HAP-1 (cell line): Measurements from ENCODE around the gene INO80C.
"Not testable (repeated sequence)": the region's sequence is repeated elsewhere in the genome, so short reads cannot be mapped to it uniquely, and the experiment has no call there.

Experiments used
- DNase-seq, 2 experiments: peaks; one replicate each; pipeline ENCODE4 v3.0.0-alpha.2; 2016 to 2020; ENCODE audit warnings: low spot score in 2 of 2
- H3K27me3 ChIP-seq: fragments of 250-450 bp; sonication (Bioruptor Pico); 2 replicates; pipeline ENCODE4 v1.5.1; 2020; ENCODE audit warnings: low read depth, mild to moderate bottlenecking, moderate library complexity
- H3K36me3 ChIP-seq: fragments of 250-450 bp; sonication (Bioruptor Pico); replicated peaks from 2 replicates; pipeline ENCODE4 v1.5.1; 2020; ENCODE audit warnings: mild to moderate bottlenecking
- H3K4me1 ChIP-seq: fragments of 250-450 bp; sonication (Bioruptor Pico); 2 replicates; pipeline ENCODE4 v1.5.1; 2020; ENCODE audit warnings: mild to moderate bottlenecking
- H3K4me3 ChIP-seq: fragments of 250-450 bp; sonication (Bioruptor Pico); 2 replicates; pipeline ENCODE4 v1.5.1; 2020; ENCODE audit warnings: mild to moderate bottlenecking, moderate library complexity
- H3K9me3 ChIP-seq: fragments of 250-450 bp; sonication (Bioruptor Pico); 2 replicates; pipeline ENCODE4 v1.5.1; 2020; ENCODE audit warnings: mild to moderate bottlenecking, moderate library complexity
- in situ Hi-C: fragments of 300-500 bp; cut with MboI; formaldehyde crosslinking; loops from 3 replicates; pipeline ENCODE4 v1.14.3; 2020; ENCODE audit warnings: low sequenced_read_pairs, inconsistent platforms, mixed read lengths

The INO80C gene

GRCh38 chr18:35455926-35456763, 41.6 kb downstream of the INO80C start:
- H3K4me1 ChIP-seq, result no peaks in the 10 kb centered on the region
- in situ Hi-C loops, result no loop called here
- H3K9me3 ChIP-seq, result no peaks in the 10 kb centered on the region
- H3K4me3 ChIP-seq, result no peak overlapping the region
- H3K27me3 ChIP-seq, result no peaks in the 10 kb centered on the region
- H3K36me3 ChIP-seq, result no peaks in the 10 kb centered on the region
- no peak for DNase-seq

GRCh38 chr18:35454803-35455202, 43.0 kb downstream of the INO80C start:
- no peak overlapping the region for H3K4me3 ChIP-seq
- H3K9me3 ChIP-seq, result no peaks in the 10 kb centered on the region
- H3K4me1 ChIP-seq, result no peaks in the 10 kb centered on the region
- in situ Hi-C loops, result no loop called here
- no peaks in the 10 kb centered on the region for H3K36me3 ChIP-seq
- no peak for DNase-seq
- H3K27me3 ChIP-seq, result no peaks in the 10 kb centered on the region

GRCh38 chr18:35453065-35453464, 44.7 kb downstream of the INO80C start:
- H3K4me1 ChIP-seq, H3K27me3 ChIP-seq, H3K4me3 ChIP-seq, H3K9me3 ChIP-seq, DNase-seq, H3K36me3 ChIP-seq, in situ Hi-C loops: not testable (repeated sequence)

GRCh38 chr18:35451916-35452315, 45.8 kb downstream of the INO80C start:
- no peak for DNase-seq
- in situ Hi-C loops, result no loop called here
- no peaks in the 10 kb centered on the region for H3K27me3 ChIP-seq
- H3K4me3 ChIP-seq, result no peak overlapping the region
- no peaks in the 10 kb centered on the region for H3K9me3 ChIP-seq
- H3K4me1 ChIP-seq, result no peaks in the 10 kb centered on the region
- no peaks in the 10 kb centered on the region for H3K36me3 ChIP-seq

GRCh38 chr18:35451032-35451431, 46.7 kb downstream of the INO80C start:
- in situ Hi-C loops, result no loop called here
- Histone ChIP-seq H3K36me3 (no peaks in the 10 kb centered on the region), H3K9me3 (no peaks in the 10 kb centered on the region), H3K4me1 (no peaks in the 10 kb centered on the region), H3K27me3 (no peaks in the 10 kb centered on the region), H3K4me3 (no peak overlapping the region)
- DNase-seq, result no peak

- Histone ChIP-seq H3K4me1 (no peaks in the 10 kb centered on the region), H3K27me3 (no peaks in the 10 kb centered on the region), H3K4me3 (no peak overlapping the region), H3K9me3 (no peaks in the 10 kb centered on the region), H3K36me3 (no peaks in the 10 kb centered on the region)
- in situ Hi-C loops, result no loop called here
- DNase-seq, result no peak
Observed at GRCh38 chr18:35444636-35445035, 53.1 kb downstream of the INO80C start.

GRCh38 chr18:35443847-35444246, 53.9 kb downstream of the INO80C start:
- Histone ChIP-seq H3K27me3 (no peaks in the 10 kb centered on the region), H3K4me3 (no peak overlapping the region), H3K4me1 (no peaks in the 10 kb centered on the region), H3K9me3 (no peaks in the 10 kb centered on the region), H3K36me3 (no peaks in the 10 kb centered on the region)
- DNase-seq, result no peak
- in situ Hi-C loops, result no loop called here

GRCh38 chr18:35443434-35443833, 54.3 kb downstream of the INO80C start:
- in situ Hi-C loops, result no loop called here
- Histone ChIP-seq H3K27me3 (no peaks in the 10 kb centered on the region), H3K9me3 (no peaks in the 10 kb centered on the region), H3K36me3 (no peaks in the 10 kb centered on the region), H3K4me1 (no peaks in the 10 kb centered on the region), H3K4me3 (no peak overlapping the region)
- DNase-seq, result no peak

GRCh38 chr18:35442701-35443100, 55.1 kb downstream of the INO80C start:
- DNase-seq, result no peak
- no peaks in the 10 kb centered on the region for H3K9me3 ChIP-seq
- in situ Hi-C loops, result no loop called here
- no peak overlapping the region for H3K4me3 ChIP-seq
- H3K36me3 ChIP-seq, result no peaks in the 10 kb centered on the region
- no peaks in the 10 kb centered on the region for H3K4me1 ChIP-seq
- H3K27me3 ChIP-seq, result no peaks in the 10 kb centered on the region

- no peaks in the 10 kb centered on the region for H3K36me3 ChIP-seq
- H3K9me3 ChIP-seq, result no peaks in the 10 kb centered on the region
- no peaks in the 10 kb centered on the region for H3K27me3 ChIP-seq
- in situ Hi-C loops, result no loop called here
- no peaks in the 10 kb centered on the region for H3K4me1 ChIP-seq
- H3K4me3 ChIP-seq, result no peak overlapping the region
- no peak for DNase-seq
Observed at GRCh38 chr18:35441857-35442595, 55.7 kb downstream of the INO80C start.

- H3K9me3 ChIP-seq, result no peaks in the 10 kb centered on the region
- in situ Hi-C loops, result no loop called here
- H3K36me3 ChIP-seq, result no peaks in the 10 kb centered on the region
- no peaks in the 10 kb centered on the region for H3K27me3 ChIP-seq
- no peak overlapping the region for H3K4me3 ChIP-seq
- no peak for DNase-seq
- H3K4me1 ChIP-seq, result no peaks in the 10 kb centered on the region
Observed at GRCh38 chr18:35438480-35439234, 59.1 kb downstream of the INO80C start.

GRCh38 chr18:35437836-35438235, 59.9 kb downstream of the INO80C start:
- DNase-seq, result no peak
- Histone ChIP-seq H3K9me3 (no peaks in the 10 kb centered on the region), H3K4me3 (no peak overlapping the region), H3K4me1 (no peaks in the 10 kb centered on the region), H3K27me3 (no peaks in the 10 kb centered on the region), H3K36me3 (no peaks in the 10 kb centered on the region)
- in situ Hi-C loops, result no loop called here

GRCh38 chr18:35436076-35436649, 61.6 kb downstream of the INO80C start:
- Histone ChIP-seq H3K4me1 (no peaks in the 10 kb centered on the region), H3K27me3 (no peaks in the 10 kb centered on the region), H3K36me3 (no peaks in the 10 kb centered on the region), H3K4me3 (no peak overlapping the region), H3K9me3 (no peaks in the 10 kb centered on the region)
- no peak for DNase-seq
- in situ Hi-C loops, result no loop called here
